Endodermal cell (in vitro differentiated cells): ENCODE results near the gene OR5T1. TPM values are rescaled to one million over a fixed set of nuclear protein-coding genes. Genes with fewer than 3 reads are reported as not detected.

ENCODE experiments used
- DNase-seq: peaks from one replicate; pipeline ENCODE4 v3.0.0-alpha.2; 2017
- H3K27ac ChIP-seq: 2 replicates; pipeline ENCODE4 v1.5.1; 2013; ENCODE audit warnings: mild to moderate bottlenecking, low read depth, low read length, moderate library complexity
- H3K27me3 ChIP-seq: 2 replicates; pipeline ENCODE4 v1.6.1; 2013; ENCODE audit warnings: mild to moderate bottlenecking, low read length, moderate library complexity; ENCODE audit not compliant: insufficient read depth, control insufficient read depth, poor library complexity, severe bottlenecking
- H3K36me3 ChIP-seq: 2 replicates; pipeline ENCODE4 v1.7.0; 2013; ENCODE audit warnings: mild to moderate bottlenecking, low read length, moderate library complexity; ENCODE audit not compliant: control insufficient read depth, insufficient read depth
- H3K4me1 ChIP-seq: one replicate; pipeline ENCODE4 v1.7.0; 2013; ENCODE audit warnings: low read length; ENCODE audit not compliant: control insufficient read depth, insufficient read depth
- H3K4me3 ChIP-seq: 2 replicates; pipeline ENCODE4 v1.5.1; 2013; ENCODE audit warnings: mild to moderate bottlenecking, low read length, moderate library complexity
- H3K9ac ChIP-seq: 2 replicates; pipeline ENCODE4 v1.6.1; 2013; ENCODE audit warnings: mild to moderate bottlenecking, low read length, moderate library complexity; ENCODE audit not compliant: poor library complexity, severe bottlenecking; ENCODE audit errors: extremely low read depth
- H3K9me3 ChIP-seq: 2 replicates; pipeline ENCODE4 v1.6.1; 2013; ENCODE audit warnings: mild to moderate bottlenecking, low read length, moderate library complexity; ENCODE audit not compliant: control insufficient read depth
- H3K27ac Mint-ChIP-seq: 2 replicates; pipeline ENCODE4 v1.8.0; 2020; ENCODE audit warnings: mixed read lengths
- H3K27me3 Mint-ChIP-seq: 2 replicates; pipeline ENCODE4 v1.8.0; 2021; ENCODE audit warnings: mild to moderate bottlenecking, mixed read lengths; ENCODE audit not compliant: insufficient read depth
- H3K36me3 Mint-ChIP-seq: 2 replicates; pipeline ENCODE4 v1.8.0; 2020; ENCODE audit warnings: low read depth, mixed read lengths
- H3K4me1 Mint-ChIP-seq: 2 replicates; pipeline ENCODE4 v1.8.0; 2020; ENCODE audit warnings: mixed read lengths
- H3K4me3 Mint-ChIP-seq: 2 replicates; pipeline ENCODE4 v1.8.0; 2020; ENCODE audit warnings: mild to moderate bottlenecking, moderate library complexity, mixed read lengths
- H3K9me3 Mint-ChIP-seq: 2 replicates; pipeline ENCODE4 v1.8.0; 2020; ENCODE audit warnings: mild to moderate bottlenecking, mixed read lengths
- CTCF ChIP-seq: fragments of 200-600 bp; sonication (generic); conservative IDR thresholded peaks from 2 replicates; pipeline ENCODE4 v1.5.0; 2021; ENCODE audit warnings: antibody characterized with exemption, mild to moderate bottlenecking
- WGBS, 2 experiments: methylation state at CpG; one replicate each; pipeline versions ENCODE4 v1.1.5 to v1.1.7; 2013; ENCODE audit warnings: missing lambda C conversion rate in 2 of 2, mixed read lengths in 1 of 2; ENCODE audit not compliant: insufficient coverage in 1 of 2, insufficient read length in 1 of 2; 5-methylcytosine and 5-hydroxymethylcytosine counted together
- total RNA-seq, 2 donors: library from RNA; stranded (reverse); fragmentation: NEBNext Ultra II Directional in 1 of 2; extraction: Animal tissue kit (Norgen Biotek cat#: 25700) in 1 of 2; gene quantifications; 2 replicates in 1 of 2; 3 replicates in 1 of 2; pipeline ENCODE4 v1.2.1, GENCODE V29; 2021

The OR5T1 gene
- total RNA-seq, 2 donors from 2014 or later, result not detected

GRCh38 chr11:56271092-56271491 lies 2.9 kb upstream of the OR5T1 start:
- no peaks in the 10 kb centered on the region for H3K27me3 ChIP-seq
- no peaks in the 10 kb centered on the region for H3K9me3 ChIP-seq
- H3K36me3 Mint-ChIP-seq, result no peaks in the 10 kb centered on the region
- no peak overlapping the region for H3K4me3 Mint-ChIP-seq
- H3K4me1 Mint-ChIP-seq, result no peaks in the 10 kb centered on the region
- H3K27ac ChIP-seq, result no peak overlapping the region
- no peaks in the 10 kb centered on the region for H3K27me3 Mint-ChIP-seq
- no peak overlapping the region for H3K9ac ChIP-seq
- peaks cover 5% of the 10 kb centered on the region for H3K9me3 Mint-ChIP-seq
- H3K4me3 ChIP-seq, result no peak overlapping the region
- DNase-seq, result no peak
- H3K27ac Mint-ChIP-seq, result no peak overlapping the region
- no peak for TF ChIP-seq CTCF
- H3K4me1 ChIP-seq, result no peaks in the 10 kb centered on the region
- H3K36me3 ChIP-seq, result no peaks in the 10 kb centered on the region
- 14 to 75% methylated on average over 1 to 3 of the region's 3 CpGs for WGBS, 2 experiments

GRCh38 chr11:56292154-56292553 lies 18.2 kb downstream of the OR5T1 start, which contains the start of gene OR8H1:
OR8H1 (minus strand) TSS chr11:56292254; CDS start chr11:56291062, 1,192 bp downstream.
- DNase-seq, result no peak
- H3K27me3 Mint-ChIP-seq, result no peaks in the 10 kb centered on the region
- H3K4me1 Mint-ChIP-seq, result no peaks in the 10 kb centered on the region
- H3K9me3 Mint-ChIP-seq, result no peaks in the 10 kb centered on the region
- Histone ChIP-seq H3K36me3 (no peaks in the 10 kb centered on the region), H3K9me3 (no peaks in the 10 kb centered on the region), H3K27me3 (no peaks in the 10 kb centered on the region), H3K4me3 (no peak within 1 kb of the TSS), H3K4me1 (no peaks in the 10 kb centered on the region), H3K9ac (no peak within 1 kb of the TSS), H3K27ac (no peak within 1 kb of the TSS)
- TF ChIP-seq CTCF, result no peak
- no peak within 1 kb of the TSS for H3K27ac Mint-ChIP-seq
- H3K36me3 Mint-ChIP-seq, result no peaks in the 10 kb centered on the region
- WGBS, 2 experiments, result 71 to 89% methylated on average over 1 to 2 of the region's 2 CpGs
- H3K4me3 Mint-ChIP-seq, result no peak within 1 kb of the TSS

GRCh38 chr11:56296898-56297297 lies 22.9 kb downstream of the OR5T1 start:
- no peak for TF ChIP-seq CTCF
- WGBS, 2 experiments, result 94 to 96% methylated on average over 4 of the region's 4 CpGs
- no peaks in the 10 kb centered on the region for H3K27me3 ChIP-seq
- no peaks in the 10 kb centered on the region for H3K9me3 ChIP-seq
- H3K9ac ChIP-seq, result no peak overlapping the region
- no peak overlapping the region for H3K27ac ChIP-seq
- Mint-ChIP-seq H3K36me3 (no peaks in the 10 kb centered on the region), H3K27me3 (no peaks in the 10 kb centered on the region), H3K4me1 (no peaks in the 10 kb centered on the region), H3K9me3 (no peaks in the 10 kb centered on the region), H3K4me3 (no peak overlapping the region), H3K27ac (no peak overlapping the region)
- no peaks in the 10 kb centered on the region for H3K36me3 ChIP-seq
- no peaks in the 10 kb centered on the region for H3K4me1 ChIP-seq
- no peak overlapping the region for H3K4me3 ChIP-seq
- no peak for DNase-seq
